NCI-H1436 treated with DMSO at 0.1 percent for 48 hours (cell line): ENCODE data around the gene ZNF506.
"Not testable (repeated sequence)": the region's sequence is repeated elsewhere in the genome, so short reads cannot be mapped to it uniquely, and the experiment has no call there.

ENCODE experiments used
- DNase-seq: peaks from one replicate; lab custom pipeline; 2025; lab: John Stamatoyannopoulos, UW

ZNF506 gene

GRCh38 chr19:19745496-19746285 is 75.9 kb downstream of the ZNF506 start:
- DNase-seq: no peak

- no peak for DNase-seq
These were observed 76.9 kb downstream of the ZNF506 start for GRCh38 chr19:19744641-19745040.

DNA sequence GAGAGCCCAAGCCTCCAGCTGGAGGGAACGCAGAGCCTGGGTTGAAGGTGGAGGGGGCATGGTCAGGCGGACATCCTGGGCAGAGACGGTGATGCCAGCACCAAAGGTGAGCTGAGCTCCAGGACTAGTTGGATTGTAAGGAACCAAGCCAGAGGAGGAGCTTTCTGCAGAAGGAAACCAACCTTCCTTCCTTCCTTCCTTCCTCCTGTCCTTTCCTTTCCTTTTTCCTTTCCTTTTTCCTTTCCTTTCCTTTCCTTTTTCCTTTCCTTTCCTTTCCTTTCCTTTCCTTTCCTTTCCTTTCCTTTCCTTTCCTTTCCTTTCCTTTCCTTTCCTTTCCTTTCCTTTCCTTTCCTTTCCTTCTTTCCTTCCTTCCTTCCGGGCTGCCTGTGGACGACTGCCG is 77.6 kb downstream of the ZNF506 start:
- not testable (repeated sequence) for DNase-seq

DNA sequence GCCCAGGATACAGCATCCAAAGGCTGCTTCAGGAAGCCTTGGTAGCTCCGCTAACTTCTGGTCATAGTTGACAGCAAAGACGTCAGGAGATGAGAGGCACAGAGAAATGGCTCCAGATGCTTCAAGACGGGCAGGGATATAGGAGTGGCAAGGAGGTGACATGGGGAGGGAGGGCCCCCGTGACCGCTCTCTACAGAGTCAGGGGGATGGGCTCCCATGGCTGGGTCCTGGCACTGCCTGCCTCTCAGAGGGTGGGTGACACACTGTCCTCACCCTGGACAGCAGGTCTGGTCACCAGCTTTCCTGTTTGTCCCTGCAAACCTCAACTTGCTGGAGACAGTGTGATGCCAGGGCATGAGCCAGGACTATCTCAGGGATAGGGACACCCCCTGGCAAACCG is 78.4 kb downstream of the ZNF506 start:
- no peak for DNase-seq

DNA sequence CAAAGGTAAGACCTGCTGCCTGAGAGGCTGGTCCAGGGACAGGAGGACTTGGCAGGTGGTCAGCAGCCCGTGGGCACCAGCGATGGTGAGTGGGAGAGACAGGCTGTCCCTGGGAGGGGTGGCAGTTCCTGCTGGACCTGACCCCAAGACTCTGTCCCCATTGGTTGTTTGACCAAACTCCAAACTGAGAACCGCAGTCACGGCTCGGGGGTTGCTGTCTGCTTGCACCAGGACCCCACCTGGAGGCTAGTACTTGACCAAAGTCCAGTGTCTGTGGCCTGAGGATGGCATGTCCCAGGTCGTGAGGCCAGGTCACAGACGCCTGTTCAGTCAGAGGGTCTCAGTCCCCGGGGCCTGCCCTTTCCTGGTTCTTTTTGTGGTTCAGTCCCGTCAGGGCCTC is 78.8 kb downstream of the ZNF506 start:
- DNase-seq: no peak
